ENCODE results near the gene MEGF8.

The MEGF8 gene

GRCh38 chr19:42286349-42287016, 39.0 kb upstream of the MEGF8 start:
- no peak for DNase-seq (ENCODE audit: low read depth)

DNA sequence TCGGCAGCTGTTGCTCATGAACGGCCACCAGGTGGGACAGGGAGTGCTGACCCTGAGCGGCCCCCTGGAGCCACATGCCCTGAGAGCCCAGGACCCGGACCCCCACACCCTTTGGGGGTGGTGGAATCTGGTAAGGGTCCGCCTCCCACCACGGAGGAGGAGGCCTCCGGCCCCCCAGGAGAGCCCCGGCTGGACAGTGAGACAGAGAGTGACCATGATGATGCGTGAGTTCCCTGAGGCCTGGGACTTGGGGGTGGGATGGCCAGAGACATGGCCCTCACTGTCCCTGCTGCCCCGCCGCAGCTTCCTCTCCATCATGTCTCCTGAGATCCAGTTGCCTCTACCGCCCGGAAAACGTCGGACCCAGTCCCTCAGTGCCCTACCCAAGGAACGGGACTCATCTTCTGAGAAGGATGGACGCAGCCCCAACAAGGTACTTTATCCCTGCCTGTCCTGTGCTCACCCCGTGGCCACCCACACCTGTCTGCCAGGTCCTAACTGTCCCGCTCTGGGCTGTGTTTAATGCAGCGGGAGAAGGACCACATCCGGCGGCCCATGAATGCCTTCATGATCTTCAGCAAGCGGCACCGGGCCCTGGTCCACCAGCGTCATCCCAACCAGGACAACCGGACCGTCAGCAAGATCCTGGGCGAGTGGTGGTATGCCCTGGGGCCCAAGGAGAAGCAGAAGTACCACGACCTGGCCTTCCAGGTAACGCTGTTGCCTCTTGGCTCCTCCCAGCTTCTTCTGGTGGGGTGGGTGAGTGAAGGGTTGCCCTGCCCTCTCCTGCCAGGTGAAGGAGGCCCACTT, 38.2 kb upstream of the MEGF8 start:
- DNase-seq (ENCODE audit: low read depth): no peak

GRCh38 chr19:42287827-42288107, 37.7 kb upstream of the MEGF8 start:
- no peak for DNase-seq (ENCODE audit: low read depth)

GRCh38 chr19:42288387-42288786, 37.0 kb upstream of the MEGF8 start:
- DNase-seq (ENCODE audit: low read depth): no peak

GRCh38 chr19:42288881-42289555, 36.4 kb upstream of the MEGF8 start:
- no peak for DNase-seq (ENCODE audit: low read depth)

DNA sequence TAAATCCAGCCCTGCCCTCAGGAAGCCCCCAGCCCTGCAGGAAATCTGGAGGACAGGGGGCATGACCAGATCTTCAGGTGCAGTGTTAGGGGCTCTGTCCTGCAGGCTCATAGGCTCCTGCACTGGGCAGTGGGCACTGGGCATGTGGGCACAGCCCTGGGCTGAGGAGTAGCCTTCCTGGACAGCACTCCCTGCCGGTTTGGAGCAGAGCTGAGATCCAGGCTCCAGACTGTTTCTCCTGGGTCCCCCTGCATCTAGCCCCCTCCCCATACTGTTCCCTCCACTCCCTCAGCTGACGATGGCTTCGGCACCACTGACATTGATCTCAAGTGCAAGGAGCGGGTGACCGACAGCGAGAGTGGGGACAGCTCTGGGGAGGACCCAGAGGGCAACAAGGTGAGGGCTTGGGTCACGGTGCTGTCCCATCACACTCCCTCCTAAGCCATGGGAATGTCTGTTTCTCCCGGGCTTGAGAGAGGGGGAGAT, 35.8 kb upstream of the MEGF8 start:
- DNase-seq (ENCODE audit: low read depth): no peak

- no peak for DNase-seq (ENCODE audit: low read depth)
These were observed 35.3 kb upstream of the MEGF8 start for GRCh38 chr19:42290136-42290522.

- DNase-seq (ENCODE audit: low read depth): peak; percentile 50
These were observed 34.7 kb upstream of the MEGF8 start for GRCh38 chr19:42290523-42291434.

DNA sequence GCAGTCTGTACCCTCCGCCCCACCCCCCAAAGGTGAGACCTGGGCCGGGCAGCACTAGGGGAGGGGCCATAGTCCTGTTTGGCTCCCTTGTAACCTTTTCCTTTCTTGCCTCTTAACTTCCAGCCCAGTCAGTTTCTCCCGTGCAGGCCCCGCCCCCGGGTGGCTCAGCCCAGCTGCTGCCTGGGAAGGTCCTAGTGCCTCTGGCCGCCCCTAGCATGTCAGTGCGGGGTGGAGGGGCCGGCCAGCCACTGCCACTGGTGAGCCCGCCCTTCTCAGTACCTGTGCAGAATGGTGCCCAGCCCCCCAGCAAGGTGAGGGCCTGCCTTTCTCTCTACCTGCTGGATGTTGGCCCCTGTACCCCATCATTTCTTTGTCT, 34.0 kb upstream of the MEGF8 start:
- no peak for DNase-seq (ENCODE audit: low read depth)

GRCh38 chr19:42292042-42292960, 33.1 kb upstream of the MEGF8 start:
- no peak for DNase-seq (ENCODE audit: low read depth)

DNA sequence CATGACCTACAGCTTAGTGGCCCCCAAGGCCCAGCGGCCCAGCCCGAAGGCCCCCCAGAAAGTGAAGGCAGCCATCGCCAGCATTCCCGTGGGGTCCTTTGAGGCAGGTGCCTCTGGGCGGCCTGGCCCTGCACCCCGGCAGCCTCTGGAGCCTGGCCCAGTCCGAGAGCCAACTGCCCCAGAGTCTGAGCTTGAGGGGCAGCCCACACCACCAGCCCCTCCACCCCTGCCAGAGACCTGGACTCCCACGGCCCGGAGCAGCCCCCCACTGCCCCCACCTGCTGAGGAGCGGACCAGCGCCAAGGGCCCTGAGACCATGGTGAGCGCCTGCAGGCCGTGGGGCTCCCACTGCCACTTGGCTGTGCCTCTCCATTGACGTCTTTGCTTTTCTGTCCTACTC, 32.5 kb upstream of the MEGF8 start:
- no peak for DNase-seq (ENCODE audit: low read depth)

DNA sequence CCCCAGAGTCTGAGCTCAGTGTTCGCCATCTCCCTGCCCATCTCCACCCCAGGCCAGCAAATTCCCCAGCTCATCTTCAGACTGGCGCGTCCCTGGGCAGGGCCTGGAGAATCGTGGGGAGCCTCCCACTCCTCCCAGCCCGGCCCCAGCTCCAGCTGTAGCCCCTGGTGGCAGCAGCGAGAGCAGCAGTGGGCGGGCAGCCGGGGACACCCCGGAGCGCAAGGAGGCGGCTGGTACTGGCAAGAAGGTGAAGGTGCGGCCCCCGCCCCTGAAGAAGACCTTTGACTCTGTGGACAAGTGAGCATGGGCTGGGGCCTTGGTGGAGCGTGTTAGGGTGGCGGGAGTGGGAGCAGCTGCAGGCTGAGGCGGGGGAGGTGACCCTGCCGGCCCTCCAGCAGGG, 31.9 kb upstream of the MEGF8 start:
- no peak for DNase-seq (ENCODE audit: low read depth)

DNA sequence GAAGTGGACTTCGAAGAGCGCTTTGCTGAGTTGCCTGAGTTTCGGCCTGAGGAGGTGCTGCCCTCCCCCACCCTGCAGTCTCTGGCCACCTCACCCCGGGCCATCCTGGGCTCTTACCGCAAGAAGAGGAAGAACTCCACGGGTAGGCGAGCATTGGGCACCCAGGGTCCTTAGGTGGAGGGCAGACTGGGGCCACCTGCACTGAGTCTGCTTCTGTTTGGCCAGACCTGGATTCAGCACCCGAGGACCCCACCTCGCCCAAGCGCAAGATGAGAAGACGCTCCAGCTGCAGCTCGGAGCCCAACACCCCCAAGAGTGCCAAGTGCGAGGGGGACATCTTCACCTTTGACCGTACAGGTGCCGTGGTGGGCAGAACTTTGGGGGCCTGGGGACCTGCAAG, 31.5 kb upstream of the MEGF8 start:
- no peak for DNase-seq (ENCODE audit: low read depth)

DNA sequence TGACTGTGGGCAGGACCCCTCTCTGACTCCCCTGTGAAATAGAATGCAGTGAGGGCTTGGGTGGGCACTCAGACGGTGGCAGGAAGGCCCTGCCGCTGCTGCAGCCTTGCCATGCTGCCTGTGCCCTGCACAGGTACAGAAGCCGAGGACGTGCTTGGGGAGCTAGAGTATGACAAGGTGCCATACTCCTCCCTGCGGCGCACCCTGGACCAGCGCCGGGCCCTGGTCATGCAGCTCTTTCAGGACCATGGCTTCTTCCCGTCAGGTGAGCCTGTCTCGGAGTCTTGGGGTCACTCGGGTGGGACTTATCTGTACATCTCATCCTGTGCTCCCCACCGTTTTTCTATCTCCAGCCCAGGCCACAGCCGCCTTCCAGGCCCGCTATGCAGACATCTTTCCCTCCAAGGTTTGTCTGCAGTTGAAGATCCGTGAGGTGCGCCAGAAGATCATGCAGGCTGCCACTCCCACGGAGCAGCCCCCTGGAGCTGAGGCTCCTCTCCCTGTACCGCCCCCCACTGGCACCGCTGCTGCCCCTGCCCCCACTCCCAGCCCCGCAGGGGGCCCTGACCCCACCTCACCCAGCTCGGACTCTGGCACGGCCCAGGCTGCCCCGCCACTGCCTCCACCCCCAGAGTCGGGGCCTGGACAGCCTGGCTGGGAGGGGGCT, 30.8 kb upstream of the MEGF8 start:
- DNase-seq (ENCODE audit: low read depth): no peak

GRCh38 chr19:42295342-42295741, 30.1 kb upstream of the MEGF8 start:
- DNase-seq (ENCODE audit: low read depth): no peak

GRCh38 chr19:42295831-42296525, 29.5 kb upstream of the MEGF8 start:
- DNase-seq (ENCODE audit: low read depth): peak; percentile 87

DNA sequence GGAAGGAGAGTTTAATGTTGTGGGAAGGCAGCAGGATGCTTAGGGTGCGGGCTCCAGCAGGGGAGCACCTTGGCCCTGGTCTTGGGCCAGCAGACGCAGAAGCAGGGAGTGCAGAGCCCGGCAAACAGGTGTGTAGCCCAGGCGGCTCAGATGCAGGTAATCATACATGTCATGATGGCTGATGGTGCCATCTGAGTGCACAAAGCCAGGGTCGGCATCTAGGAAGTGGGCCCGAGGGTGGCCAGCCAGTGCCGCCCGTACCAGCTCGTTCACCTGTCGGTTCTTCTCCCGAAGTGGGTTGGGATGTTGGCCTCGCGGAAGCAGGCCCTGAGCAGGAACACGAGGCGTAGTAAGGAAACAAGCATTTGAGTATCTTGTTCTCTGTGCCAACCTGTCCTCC, 28.4 kb upstream of the MEGF8 start:
- DNase-seq (ENCODE audit: low read depth): no peak

DNA sequence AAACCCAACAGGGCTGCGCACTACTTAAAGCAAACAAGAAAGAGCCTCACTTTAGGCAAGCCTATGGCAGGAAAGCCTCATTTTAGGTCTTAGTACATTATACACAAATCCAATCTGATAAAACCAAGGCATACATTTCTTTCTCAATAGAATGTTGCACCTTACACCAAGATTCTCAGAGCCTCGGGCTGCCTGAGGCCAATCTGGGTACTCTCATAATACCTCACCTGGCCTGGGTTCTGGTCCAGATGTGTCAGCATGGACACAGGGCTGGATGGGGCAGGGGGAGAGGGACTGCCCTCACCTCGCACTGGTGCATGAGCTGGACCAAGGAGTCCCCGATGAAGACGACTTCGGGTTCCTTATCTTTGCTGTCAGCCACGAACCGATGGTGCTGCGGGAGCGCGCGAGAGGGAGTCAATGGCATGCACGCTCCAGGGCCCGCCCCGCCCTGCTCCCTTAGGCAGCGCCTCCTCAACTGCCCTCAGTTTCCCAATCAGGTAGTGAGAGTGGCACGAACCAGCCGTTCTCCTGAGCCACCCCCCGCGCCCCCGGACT, 23.7 kb upstream of the MEGF8 start, which contains the start of gene PRR19:
Gene PRR19, plus strand, starts transcription at position 487 of the 558 bp plus-strand sequence. CDS start 7,453 bp downstream, outside the sequence.
- no peak for DNase-seq (ENCODE audit: low read depth)

GRCh38 chr19:42303101-42303464, 22.4 kb upstream of the MEGF8 start:
- DNase-seq (ENCODE audit: low read depth): no peak

GRCh38 chr19:42303876-42304275, 21.6 kb upstream of the MEGF8 start:
- no peak for DNase-seq (ENCODE audit: low read depth)

Measured in stimulated activated CD8-positive, alpha-beta memory T cell treated with anti-CD3 and anti-CD28 coated beads, Interleukin-4, amount 100 ng/mL, for 24 hours (primary cell).